Measurements from ENCODE around the gene TMEM125. TPM values are rescaled to one million over a fixed set of nuclear protein-coding genes. Genes with fewer than 3 reads are reported as not detected.

The TMEM125 gene
- polyA plus RNA-seq, 4 donors: 13.4 to 17.1 (median 15.7) TPM

DNA sequence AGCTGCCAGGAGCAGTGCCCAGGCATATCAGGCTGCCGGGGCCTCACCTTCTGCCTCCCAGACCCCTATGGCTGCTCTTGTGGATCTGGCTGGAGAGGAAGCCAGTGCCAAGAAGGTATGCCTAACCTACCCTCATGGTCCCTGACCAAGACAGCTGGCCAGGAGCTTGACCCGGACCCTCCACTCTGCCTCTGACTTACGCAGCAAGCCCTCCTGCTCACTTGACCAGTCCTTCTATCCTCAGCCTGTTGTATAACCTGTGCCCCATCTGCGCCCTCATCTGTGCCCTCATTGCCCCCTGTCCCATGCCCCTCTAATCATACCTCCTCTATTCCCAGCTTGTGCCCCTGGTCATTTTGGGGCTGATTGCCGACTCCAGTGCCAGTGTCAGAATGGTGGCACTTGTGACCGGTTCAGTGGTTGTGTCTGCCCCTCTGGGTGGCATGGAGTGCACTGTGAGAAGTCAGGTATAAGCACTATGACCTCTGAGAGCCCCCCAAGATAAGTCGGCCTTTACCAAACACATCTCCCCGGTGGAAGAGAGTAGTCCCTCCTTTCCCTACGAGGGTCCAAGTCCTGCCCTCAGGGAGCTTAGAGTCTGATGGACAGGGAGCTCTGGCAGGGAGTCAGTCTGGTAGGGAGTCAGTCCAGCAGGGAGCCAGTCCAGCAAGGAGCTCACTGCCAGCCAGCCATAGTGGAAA, 37.8 kb downstream of the TMEM125 start:
- DNase-seq (ENCODE audit: low read depth in 4 of 4, low spot score in 3 of 4): no peak

DNA sequence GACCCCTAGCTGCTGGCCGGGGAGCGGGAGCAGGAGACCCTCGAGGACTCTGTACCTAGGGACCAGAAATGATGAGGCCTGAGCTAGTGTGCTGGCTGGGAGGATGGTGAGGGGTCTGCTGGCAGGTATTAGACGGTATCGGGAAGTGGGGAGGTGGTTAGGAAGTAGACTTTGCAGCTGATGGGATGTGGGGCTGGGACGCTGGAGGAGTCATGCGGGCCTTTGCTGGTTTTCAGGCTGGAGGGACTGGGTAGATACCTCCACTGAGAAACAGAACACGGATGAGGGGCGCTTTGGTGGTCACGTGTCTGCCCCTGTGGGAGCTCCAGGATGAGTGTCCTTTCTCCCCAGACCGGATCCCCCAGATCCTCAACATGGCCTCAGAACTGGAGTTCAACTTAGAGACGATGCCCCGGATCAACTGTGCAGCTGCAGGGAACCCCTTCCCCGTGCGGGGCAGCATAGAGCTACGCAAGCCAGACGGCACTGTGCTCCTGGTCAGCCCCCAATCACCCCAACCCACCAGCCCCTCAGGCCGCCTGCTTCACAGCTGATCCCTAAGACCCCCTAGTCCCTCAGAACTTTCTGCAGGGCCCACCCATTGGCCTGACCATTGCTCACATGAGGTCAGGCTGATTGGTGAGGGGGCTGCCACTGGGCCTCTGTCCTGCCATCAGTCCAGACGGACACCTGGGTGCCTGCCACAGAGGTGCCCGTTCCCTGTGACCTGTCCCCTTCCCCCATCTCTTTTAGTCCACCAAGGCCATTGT, 39.0 kb downstream of the TMEM125 start:
- no peak for DNase-seq (ENCODE audit: low read depth in 4 of 4, low spot score in 3 of 4)

GRCh38 chr1:43309405-43310025, 39.7 kb downstream of the TMEM125 start:
- DNase-seq (ENCODE audit: low read depth in 4 of 4, low spot score in 3 of 4): no peak

- DNase-seq (ENCODE audit: low read depth in 4 of 4, low spot score in 3 of 4): no peak
These were observed 41.7 kb downstream of the TMEM125 start for GRCh38 chr1:43311521-43311920.

DNA sequence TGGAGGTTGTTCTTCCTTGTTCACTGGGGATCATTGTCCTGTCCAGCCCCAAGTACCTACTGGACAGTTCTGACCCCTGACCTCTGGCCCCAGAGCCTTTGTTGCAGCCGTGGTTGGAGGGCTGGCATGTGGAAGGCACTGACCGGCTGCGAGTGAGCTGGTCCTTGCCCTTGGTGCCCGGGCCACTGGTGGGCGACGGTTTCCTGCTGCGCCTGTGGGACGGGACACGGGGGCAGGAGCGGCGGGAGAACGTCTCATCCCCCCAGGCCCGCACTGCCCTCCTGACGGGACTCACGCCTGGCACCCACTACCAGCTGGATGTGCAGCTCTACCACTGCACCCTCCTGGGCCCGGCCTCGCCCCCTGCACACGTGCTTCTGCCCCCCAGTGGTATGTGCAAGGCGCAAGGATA, 42.4 kb downstream of the TMEM125 start:
- no peak for DNase-seq (ENCODE audit: low read depth in 4 of 4, low spot score in 3 of 4)

DNA sequence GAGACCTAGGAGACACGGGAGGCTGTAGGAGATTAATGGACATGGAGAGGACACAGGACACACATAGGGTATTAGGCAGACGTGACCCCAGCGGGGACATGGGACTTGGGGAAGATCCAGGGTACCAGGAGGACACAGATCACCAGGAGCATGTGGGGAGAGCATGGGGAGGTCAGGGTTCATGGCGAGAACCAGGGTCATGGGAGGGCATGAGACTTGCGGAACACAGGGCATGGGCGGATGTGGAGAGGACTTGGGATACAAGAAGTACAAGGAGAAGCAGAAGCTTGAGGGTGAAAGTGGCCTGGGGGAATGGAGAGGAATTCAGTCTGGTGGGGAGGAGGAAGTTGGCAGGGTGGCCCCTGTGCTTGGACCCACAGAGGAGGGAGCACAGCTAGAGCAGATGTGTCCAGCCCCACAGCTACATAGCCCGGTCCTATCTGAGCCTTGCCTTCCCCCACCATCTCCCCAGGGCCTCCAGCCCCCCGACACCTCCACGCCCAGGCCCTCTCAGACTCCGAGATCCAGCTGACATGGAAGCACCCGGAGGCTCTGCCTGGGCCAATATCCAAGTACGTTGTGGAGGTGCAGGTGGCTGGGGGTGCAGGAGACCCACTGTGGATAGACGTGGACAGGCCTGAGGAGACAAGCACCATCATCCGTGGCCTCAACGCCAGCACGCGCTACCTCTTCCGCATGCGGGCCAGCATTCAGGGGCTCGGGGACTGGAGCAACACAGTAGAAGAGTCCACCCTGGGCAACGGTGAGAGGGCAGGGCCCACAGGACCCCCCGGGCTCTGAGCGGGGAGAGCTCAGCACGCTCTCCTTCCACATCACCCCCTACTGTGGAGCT, 43.1 kb downstream of the TMEM125 start:
- DNase-seq (ENCODE audit: low read depth in 4 of 4, low spot score in 3 of 4): no peak

DNA sequence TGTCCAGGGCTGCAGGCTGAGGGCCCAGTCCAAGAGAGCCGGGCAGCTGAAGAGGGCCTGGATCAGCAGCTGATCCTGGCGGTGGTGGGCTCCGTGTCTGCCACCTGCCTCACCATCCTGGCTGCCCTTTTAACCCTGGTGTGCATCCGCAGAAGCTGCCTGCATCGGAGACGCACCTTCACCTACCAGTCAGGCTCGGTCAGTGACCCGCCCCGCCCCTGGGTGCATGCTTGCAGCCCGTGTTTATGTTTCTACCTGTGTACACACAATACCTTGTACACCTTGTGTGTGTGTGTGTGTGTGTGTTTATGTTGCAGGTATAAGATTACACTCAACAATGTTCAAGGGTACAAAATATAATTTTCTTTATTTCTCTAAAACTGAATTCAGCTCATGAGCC, 44.0 kb downstream of the TMEM125 start:
- DNase-seq (ENCODE audit: low read depth in 4 of 4, low spot score in 3 of 4): no peak

GRCh38 chr1:43314233-43314632, 44.5 kb downstream of the TMEM125 start:
- no peak for DNase-seq (ENCODE audit: low read depth in 4 of 4, low spot score in 3 of 4)

DNA sequence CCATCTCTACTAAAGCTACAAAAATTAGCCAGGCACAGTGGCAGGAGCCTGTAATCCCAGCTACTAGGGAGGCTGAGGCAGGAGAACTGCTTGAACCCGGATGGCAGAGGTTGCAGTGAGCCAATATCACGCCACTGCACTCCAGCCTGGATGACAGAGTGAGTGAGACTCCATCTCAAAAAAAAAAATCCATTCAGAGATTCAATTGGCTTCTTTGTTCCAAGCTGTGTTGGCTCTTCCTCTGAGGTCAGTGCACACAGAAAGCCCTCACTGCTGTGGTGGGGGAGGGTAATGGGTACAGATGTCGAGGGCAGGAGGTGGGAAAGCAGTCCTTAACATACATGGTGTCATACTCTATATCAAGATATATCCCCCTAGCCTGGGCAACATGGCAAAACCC, 45.7 kb downstream of the TMEM125 start:
- DNase-seq (ENCODE audit: low read depth in 4 of 4, low spot score in 3 of 4): no peak

DNA sequence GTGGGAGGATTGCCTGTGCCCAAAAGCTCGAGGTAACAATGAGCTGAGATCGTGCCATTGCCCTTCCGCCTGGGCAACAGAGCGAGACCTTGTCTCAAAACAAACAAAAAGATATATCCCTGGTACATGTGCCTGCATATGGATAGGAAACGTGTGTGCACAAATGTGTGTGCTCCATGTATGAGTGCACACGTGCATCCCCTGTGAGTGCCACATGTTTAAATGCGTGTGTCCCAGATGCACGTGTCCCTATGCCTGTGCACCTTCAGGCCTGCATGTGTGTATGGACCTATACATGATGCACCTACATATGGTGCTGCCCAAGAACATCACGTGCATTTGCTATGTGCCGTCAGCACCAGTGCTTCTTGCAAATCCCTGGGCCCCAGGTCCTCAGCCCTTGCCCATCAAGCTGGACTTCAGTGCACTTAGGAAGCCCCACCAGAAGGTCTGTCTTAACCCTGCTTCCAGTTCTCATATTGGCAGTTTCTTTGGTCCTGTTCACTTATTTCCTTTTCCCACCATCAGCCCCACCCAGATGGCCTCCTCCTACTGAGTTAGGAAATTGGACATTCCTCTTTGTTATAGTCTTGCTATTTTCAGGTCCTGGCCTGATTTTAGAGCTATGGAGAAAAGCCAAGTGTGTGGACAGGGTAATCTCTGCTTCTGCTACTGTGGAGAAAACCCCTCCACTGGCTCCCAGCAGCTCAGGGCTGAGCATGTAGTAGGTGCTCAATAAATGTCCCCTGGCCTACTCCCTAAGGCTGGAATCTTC, 46.4 kb downstream of the TMEM125 start:
- DNase-seq (ENCODE audit: low read depth in 4 of 4, low spot score in 3 of 4): no peak

DNA sequence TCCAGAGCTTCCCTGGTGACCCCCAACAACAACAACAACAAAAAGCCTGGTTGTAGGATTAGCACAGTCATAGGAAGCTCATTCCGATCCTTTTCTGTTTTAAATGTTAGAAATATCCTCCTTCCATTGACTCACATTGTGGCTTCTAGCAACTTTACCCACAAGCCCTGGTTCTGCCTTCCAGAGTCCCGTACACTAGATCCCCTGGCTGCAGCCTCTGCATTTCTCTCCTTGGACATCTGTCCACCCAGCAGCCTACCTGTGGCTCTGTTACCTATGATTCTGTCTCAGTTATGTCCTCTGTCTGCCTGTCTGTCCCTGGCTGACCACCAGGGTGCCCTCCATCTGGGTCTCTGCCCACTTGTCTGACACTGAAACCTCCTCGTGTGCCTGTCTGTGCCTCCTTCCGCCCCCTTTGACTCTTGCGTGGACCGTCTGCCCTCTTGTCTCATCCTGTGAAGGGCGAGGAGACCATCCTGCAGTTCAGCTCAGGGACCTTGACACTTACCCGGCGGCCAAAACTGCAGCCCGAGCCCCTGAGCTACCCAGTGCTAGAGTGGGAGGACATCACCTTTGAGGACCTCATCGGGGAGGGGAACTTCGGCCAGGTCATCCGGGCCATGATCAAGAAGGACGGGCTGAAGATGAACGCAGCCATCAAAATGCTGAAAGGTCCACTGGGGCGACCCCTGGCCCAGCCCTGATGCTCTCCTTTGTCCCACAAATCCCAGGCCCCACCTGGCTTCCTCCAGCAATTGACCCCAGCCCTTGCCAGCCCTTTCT, 47.1 kb downstream of the TMEM125 start:
- DNase-seq (ENCODE audit: low read depth in 4 of 4, low spot score in 3 of 4): no peak

- DNase-seq (ENCODE audit: low read depth in 4 of 4, low spot score in 3 of 4): no peak
These were observed 48.2 kb downstream of the TMEM125 start for GRCh38 chr1:43317817-43318471.

DNA sequence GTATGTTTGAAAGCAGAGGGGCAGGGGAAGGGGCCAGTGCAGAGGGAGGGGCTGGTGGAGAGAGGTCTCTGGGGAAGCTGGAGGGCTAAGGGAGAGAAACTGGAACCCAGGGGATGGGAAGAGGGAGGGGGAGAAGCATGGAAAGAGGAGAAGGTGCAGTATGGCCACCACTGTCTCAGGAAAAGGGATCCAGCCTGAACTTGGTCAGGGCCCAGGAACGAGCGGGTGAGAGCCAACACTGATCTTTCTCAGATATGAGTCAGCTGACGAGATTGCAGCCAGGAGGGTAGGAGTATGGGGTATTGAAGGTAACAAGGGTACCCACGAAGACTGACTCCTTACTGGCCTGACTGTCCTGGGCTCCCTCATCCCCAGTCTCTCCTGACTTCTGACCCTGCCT, 49.0 kb downstream of the TMEM125 start:
- DNase-seq (ENCODE audit: low read depth in 4 of 4, low spot score in 3 of 4): no peak

- DNase-seq (ENCODE audit: low read depth in 4 of 4, low spot score in 3 of 4): no peak
These were observed 49.5 kb downstream of the TMEM125 start for GRCh38 chr1:43319288-43319687.

- no peak for DNase-seq (ENCODE audit: low read depth in 4 of 4, low spot score in 3 of 4)
These were observed 50.0 kb downstream of the TMEM125 start for GRCh38 chr1:43319766-43320165.

DNA sequence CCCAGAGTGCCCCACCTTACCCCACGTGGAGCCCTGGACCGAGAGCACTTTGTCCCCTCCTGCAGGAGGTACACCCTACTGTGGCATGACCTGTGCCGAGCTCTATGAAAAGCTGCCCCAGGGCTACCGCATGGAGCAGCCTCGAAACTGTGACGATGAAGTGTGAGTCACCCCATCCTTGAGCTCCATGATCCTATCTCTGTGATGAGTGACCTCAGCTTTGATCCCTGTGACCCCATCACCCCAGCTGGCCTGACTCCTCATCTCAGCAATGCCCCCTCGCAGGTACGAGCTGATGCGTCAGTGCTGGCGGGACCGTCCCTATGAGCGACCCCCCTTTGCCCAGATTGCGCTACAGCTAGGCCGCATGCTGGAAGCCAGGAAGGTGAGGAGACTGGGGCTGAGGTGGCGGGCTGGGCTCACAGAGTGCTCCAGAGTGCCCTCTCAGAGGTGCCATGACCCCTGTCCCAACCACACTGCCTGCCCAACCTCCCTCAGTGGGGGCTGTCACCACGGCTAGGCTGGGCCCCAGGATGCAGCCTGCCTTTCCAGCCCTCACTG, 51.6 kb downstream of the TMEM125 start:
- DNase-seq (ENCODE audit: low read depth in 4 of 4, low spot score in 3 of 4): no peak

GRCh38 chr1:43322506-43322905, 52.7 kb downstream of the TMEM125 start:
- DNase-seq (ENCODE audit: low read depth in 4 of 4, low spot score in 3 of 4): no peak

All from right renal pelvis (tissue), 4 donors.